NK-92 treated with Interleukin-12 subunit alpha and Interleukin-12 subunit beta, amount 100 ng/mL, for 24 hours (cell line): Measurements from ENCODE around the gene MRPS25.

Experiments
- DNase-seq: peaks from one replicate; lab custom pipeline; 2025; lab: John Stamatoyannopoulos, UW

Gene MRPS25

GRCh38 chr3:15081960-15082664, 17.0 kb upstream of the MRPS25 start:
- DNase-seq = no peak

DNA sequence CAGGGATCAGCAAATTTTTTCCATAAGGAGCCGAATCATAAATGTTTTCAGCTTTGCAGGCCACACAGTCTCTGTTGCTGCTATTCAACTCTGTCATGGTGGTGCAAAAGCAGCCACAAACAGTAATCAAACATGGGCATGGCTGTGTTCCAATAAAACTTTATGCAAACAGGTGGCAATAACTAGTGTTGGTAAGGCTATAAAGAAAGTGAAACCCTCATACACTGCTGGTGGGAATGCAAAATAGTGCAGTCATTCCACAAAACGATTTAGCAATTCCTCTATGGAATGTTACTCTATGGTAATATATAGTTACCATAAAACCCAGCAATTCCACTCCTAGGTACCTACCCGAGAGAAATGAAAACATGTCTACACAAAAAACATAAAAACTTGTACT, 14.0 kb upstream of the MRPS25 start:
- no peak for DNase-seq

DNA sequence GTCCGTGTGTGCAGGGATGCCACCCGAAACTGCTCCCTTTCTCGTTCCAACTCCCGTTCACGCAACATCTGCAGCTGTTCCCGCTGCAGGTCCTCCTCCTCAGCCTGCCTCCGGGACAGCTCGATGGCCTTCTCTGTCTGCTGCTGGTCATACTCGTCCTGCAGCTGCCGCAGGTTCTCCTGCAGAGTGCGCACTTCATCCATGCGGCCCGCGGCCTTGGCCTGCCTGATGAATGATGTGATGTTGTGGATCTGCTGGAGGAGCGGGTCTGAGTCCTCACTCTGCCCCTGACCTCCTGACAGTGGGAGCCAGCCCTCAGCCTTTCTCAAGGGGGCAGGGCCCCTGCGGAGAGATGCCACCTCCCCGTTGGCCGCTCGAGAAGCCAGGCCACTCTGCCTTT, 9.4 kb upstream of the MRPS25 start:
- no peak for DNase-seq

DNA sequence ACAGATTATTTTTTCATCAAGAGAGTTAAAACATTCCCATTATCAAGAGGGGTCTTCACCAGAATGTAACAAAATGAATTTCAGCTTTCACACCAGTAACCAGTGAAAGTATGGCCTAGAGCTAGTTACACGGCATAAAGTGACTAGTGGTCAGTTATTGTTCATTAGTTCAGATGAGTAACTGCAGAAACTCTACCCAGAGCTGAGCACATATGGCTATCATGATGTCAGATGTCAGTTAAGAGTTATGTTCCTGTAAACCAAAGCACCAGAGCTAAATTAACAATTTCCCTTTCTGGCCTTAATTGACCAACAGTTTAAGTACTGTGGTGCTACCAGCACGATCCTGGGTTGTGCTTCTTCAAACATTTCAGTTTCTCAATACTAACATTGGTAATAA, 6.6 kb upstream of the MRPS25 start:
- no peak for DNase-seq

DNA sequence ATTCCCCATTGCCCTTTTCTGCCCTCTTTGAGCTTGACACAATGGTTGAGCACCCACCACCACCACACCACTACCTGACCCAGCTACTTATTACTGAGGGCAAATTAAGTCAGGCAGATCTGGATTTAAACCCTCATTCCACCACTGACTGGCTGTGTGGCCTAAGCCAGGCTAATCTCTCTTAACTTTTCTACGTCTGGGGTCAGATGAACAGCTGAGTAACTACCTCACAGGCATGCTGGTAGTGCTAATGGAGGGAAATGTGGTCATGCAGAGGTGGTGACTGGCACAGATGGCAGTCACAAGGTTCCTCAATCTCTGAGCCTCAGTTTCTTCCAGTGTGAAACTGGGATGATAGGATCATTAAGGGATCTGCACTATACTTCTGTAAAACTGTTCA, 4.3 kb upstream of the MRPS25 start:
- DNase-seq = no peak

- DNase-seq = no peak
Observed at GRCh38 chr3:15066467-15066866, 1.4 kb upstream of the MRPS25 start.

DNA sequence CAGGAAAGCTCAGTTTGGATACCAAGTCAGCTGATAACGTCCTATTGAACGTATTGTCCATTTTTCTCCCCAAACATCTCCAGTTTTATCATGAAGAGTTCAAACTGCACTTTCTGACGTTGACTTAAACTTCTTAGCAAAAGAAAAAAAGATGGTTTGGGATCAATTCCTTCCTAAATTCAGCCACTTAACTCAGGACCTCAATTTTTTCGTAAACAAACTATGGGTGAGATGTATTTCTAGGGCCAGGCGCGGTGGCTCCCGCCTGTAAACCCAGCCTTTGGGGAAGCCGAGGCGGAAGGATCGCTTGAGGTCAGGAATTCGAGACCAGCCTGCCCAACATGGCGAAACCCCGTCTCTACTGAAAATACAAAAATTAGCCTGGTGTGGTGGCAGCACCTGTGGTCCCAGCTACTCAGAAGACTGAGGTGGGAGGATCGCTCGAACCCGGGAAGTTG, 464 bp upstream of the MRPS25 start:
- no peak for DNase-seq

DNA sequence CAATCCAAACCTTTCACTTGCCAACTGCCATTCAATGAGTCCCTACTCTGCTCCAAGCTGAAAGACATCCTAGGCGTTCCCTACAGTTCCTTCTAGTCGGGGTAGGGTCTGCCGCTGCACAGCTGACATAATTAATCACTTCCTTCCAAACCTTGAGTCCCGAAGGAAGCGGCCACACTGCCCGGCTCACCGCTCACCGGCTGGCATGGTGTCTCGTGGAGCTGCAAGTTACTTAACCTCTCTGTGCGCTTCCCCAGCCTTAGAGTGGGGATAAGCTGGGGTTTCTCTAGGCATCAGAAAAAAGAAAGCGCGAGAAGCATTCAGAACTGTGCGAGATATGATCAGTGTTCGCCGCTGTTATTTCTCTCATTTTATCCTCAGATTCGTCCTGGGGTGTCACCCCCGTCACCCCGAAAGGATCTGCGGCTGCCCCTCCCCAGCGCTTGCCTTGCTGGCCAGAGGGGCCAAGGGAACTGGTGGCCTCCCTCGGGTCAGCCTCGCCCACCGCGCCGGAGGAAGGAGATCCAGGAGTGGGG, 748 bp downstream of the MRPS25 start:
- no peak for DNase-seq

- no peak for DNase-seq
Observed at GRCh38 chr3:15063656-15064286, 1.3 kb downstream of the MRPS25 start.

- no peak for DNase-seq
Observed at GRCh38 chr3:15063238-15063637, 1.9 kb downstream of the MRPS25 start.

- DNase-seq = no peak
Observed at GRCh38 chr3:15060029-15060428, 5.1 kb downstream of the MRPS25 start.

GRCh38 chr3:15056676-15057404, 8.3 kb downstream of the MRPS25 start:
- no peak for DNase-seq

- no peak for DNase-seq
Observed at GRCh38 chr3:15055019-15055557, 10.0 kb downstream of the MRPS25 start.

GRCh38 chr3:15053541-15053940, 11.6 kb downstream of the MRPS25 start:
- no peak for DNase-seq

DNA sequence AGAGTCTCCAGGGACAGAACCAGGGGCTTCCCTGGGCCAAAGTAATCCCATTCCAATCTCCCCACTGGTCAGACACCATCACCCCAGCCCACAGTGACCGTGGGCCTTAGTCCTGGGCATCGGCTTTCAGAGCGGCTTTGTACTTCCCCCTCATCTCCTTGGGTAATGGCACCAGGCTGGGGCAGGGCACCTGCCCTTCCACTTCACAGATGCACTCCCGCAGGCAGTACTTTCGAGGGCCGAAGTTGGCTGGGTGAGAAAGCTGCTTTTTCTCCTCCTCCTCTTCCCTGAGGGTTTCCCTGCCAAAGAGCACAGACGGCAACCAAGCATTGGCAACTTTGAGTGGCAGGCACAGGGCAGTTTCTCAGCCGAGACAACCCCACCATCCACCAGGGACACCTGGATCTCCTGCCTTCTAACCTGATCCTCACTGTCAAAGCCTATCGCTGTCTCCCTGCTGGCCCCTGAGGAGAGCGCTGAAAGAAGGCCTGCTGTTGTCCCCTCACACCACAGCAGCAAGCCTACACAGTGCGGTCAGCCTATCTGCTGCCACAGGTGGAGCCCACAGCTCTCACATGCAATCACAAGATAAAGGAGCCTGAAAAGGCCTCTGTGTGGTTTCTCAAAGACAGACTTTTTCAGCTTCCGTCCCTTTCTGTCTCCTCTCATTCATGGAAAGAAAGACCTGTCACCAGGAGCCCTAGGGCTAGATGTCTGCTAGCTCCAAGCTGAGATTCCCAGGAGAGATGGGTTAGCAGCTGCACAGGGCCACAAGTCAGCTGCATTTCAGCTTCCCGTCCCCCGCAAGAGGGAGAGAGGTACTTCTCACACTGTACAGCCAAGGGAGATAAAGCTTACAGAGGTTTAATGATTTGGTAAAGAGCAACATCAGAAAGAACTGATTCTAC, 12.5 kb downstream of the MRPS25 start:
- DNase-seq = no peak

DNA sequence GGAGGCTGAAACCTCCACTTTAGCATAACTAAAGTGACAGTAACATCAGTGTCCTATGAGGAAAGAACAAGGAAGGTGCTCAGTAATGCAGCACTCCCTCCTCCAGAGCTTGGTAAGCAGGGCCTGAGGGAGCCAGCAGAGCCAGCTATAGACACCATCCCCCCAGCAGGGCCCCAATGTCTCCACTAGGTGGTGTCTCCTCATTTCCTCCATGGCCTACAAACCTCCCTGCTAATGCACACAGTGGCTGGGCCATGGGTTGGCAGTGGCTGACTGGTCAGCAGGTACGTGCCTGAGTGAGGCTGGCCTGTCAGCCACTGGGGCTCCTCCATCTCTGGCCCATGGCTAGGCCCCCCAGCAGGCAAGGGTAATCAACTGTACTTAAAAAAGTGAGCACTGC, 13.6 kb downstream of the MRPS25 start:
- no peak for DNase-seq

DNA sequence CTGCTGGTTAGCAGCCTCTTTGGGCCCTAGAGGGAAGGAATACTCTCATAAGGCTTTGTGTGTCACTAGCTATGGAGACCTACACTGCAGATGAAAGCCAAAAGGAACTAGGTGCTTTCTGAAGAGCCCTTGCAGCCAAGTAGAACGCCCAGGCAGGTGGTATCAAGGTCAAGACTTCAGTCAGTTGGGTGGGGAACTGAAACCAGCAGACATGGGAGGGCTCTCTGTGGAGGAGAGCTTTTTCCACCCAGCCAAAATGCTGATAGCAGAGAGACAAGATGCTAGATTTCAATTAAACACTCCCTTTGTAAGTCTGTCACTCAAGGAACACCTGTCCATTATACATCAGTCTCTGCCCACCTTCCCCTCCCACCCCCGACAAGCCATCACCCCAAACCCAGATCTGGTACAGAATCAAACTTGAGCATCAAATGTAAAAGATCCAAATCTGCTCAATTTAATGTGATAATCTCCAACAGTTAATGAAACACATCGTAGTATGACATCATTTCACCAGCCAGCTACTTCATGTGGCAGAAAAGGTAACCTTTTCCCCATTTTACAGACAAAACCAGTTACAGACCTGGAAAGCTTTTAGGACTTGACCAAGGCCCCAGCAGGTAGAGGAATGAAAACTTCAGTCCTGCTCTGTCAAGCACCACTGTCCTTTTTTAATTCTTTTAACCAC, 14.6 kb downstream of the MRPS25 start:
- no peak for DNase-seq

- no peak for DNase-seq
Observed at GRCh38 chr3:15049584-15049983, 15.5 kb downstream of the MRPS25 start.

- DNase-seq = no peak
Observed at GRCh38 chr3:15045667-15046066, 19.4 kb downstream of the MRPS25 start.

GRCh38 chr3:15044326-15044725, 20.8 kb downstream of the MRPS25 start:
- no peak for DNase-seq
